ENCODE data around the gene NRDC.

The NRDC gene

DNA sequence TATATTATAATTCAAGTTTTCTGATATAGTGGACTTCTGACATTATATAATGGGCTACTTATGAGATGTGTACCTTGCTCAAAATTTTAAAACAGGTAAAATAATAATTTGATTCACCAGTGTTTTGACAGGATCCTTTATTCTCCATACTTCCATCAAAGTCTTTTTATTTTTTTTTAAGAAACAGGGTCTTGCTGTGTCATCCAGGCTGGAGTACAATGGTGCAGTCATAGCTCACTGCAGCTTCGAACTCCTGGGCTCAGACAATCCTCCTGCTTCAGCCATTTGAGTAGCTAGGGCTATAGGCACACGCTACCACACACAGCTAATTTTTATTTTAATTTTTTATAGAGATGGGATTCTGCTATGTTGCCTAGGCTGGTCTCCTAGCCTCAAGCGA lies 129.4 kb downstream of the NRDC start:
- TF ChIP-seq, protein P1, sequence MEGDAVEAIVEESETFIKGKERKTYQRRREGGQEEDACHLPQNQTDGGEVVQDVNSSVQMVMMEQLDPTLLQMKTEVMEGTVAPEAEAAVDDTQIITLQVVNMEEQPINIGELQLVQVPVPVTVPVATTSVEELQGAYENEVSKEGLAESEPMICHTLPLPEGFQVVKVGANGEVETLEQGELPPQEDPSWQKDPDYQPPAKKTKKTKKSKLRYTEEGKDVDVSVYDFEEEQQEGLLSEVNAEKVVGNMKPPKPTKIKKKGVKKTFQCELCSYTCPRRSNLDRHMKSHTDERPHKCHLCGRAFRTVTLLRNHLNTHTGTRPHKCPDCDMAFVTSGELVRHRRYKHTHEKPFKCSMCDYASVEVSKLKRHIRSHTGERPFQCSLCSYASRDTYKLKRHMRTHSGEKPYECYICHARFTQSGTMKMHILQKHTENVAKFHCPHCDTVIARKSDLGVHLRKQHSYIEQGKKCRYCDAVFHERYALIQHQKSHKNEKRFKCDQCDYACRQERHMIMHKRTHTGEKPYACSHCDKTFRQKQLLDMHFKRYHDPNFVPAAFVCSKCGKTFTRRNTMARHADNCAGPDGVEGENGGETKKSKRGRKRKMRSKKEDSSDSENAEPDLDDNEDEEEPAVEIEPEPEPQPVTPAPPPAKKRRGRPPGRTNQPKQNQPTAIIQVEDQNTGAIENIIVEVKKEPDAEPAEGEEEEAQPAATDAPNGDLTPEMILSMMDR (conservative IDR thresholded peaks at IDR 0.05) = no peak
- H3K27ac ChIP-seq = no peak overlapping the region

DNA sequence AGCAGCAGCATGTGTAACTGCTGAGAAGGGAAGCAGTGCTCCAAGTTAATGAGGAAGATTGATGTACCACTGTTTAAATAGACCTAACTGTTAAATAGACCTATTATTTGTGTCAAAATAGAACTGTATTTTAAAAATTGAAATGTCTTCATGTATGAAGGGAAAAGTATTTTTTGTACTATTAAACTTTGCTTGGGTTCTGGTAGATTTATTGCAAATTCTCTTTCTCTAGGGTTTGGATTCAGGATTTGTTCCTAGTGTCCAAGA lies 133.3 kb downstream of the NRDC start:
- TF ChIP-seq, protein P1 (conservative IDR thresholded peaks at IDR 0.05) = no peak
- no peak overlapping the region for H3K27ac ChIP-seq

DNA sequence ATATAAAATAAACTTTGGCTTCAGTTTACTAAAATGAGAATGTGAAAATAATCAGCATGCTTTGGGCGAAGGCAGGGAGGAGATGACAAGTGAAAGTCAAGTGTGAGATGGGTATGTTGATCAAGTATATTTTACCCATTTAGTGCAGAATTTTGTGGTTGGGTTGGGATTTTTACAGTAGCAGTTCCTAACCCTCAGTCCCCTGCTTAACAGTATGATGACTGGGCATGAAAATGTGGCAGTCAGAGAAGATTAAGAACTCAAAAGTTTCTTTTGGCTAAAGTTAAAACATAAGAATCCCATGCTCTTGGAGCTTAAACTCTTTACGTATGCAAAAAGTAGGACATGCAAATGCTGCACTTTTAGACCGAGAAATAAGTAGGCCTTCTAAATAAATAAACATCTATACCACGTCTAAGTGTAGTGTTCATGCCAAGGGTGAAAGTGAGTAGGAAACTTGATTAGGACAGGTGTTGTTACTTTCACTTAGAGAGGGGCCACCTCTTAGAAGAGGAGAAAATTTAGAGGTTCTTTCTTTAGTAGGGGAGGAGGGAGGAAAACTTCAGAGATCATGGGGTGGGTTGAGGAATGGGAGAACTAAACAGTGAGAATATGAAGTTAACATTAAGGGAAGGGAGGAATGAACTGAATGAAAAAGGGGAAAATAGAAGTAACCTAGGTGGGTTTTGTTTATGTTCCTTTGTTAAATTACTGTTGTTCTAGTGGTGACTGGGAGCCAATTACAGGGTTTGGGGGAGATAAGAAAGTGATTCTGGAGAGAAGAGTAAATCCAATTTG lies 133.8 kb downstream of the NRDC start:
- TF ChIP-seq, protein P1 (conservative IDR thresholded peaks at IDR 0.05) = no peak

DNA sequence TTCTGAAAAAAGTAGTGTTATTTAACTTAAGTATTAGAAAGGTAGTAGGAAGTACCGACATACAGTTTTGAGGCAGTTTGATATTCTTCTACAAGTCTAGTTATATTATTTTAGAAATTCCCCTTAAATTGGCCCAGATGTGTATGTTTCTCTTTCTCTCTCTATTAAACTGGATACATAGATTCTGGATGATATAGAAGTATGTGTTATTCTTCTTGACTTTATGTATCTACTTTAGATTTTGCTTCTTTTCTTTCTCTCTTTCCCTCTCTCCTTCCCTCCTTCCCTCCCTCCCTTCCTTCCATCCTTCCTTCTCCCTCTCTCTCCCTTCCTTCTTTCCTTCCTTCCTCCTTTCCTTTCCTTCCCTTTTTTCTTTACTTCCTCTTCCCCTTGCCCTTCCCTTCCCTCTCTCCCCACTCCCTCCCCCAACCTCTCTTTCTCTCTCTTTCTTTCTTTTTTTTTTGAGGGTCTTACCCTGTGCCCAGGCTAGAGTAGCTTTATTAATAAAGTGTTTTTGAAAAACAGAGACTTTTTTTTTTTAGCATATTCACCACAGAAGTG lies 137.3 kb downstream of the NRDC start:
- TF ChIP-seq, protein P1 (conservative IDR thresholded peaks at IDR 0.05) = no peak
- H3K27ac ChIP-seq = no peak overlapping the region

More for the DNA sequence above, 133.8 kb downstream of the NRDC start:
- no peak overlapping the region for H3K27ac ChIP-seq

DNA sequence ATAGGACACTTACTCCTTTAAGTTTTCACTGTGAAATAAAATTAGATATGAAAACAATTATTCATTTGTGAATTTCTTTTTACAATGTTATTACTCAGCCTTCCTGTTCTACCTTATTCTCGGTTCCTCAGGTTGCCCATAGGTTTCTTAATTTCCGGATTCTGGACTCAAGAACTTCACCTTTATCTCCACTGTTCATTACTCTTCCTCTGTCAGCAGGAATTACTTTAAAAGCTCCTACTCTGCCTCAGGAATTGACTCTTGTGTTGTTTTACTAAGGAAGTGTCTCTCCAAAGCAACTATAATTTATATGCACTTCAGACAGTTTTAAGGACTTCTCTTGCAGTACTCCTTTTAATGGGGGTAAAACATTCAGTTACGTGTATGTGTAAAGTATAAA lies 137.9 kb downstream of the NRDC start:
- no peak overlapping the region for H3K27ac ChIP-seq
- TF ChIP-seq, protein P1 (conservative IDR thresholded peaks at IDR 0.05) = no peak

Measured in VCaP (cell line).